Mammary epithelial cell (primary cell): ENCODE results near the gene OLFML2B.

Experiments
- CTCF ChIP-seq, 2 donors: IDR thresholded peaks in 1 of 2; conservative IDR thresholded peaks in 1 of 2; 2 replicates each; pipeline ENCODE4 v1.5.1; 2011 to 2012; ENCODE audit warnings: inconsistent platforms in 2 of 2, low read length in 2 of 2, mild to moderate bottlenecking in 2 of 2, control low read depth in 1 of 2, low read depth in 1 of 2; ENCODE audit not compliant: insufficient read depth in 1 of 2; ENCODE audit errors: extremely low read depth in 1 of 2
- EZH2 ChIP-seq: IDR thresholded peaks from 2 replicates; pipeline ENCODE4 v1.6.1; 2012; ENCODE audit warnings: low read length, inconsistent platforms, borderline replicate concordance

DNA sequence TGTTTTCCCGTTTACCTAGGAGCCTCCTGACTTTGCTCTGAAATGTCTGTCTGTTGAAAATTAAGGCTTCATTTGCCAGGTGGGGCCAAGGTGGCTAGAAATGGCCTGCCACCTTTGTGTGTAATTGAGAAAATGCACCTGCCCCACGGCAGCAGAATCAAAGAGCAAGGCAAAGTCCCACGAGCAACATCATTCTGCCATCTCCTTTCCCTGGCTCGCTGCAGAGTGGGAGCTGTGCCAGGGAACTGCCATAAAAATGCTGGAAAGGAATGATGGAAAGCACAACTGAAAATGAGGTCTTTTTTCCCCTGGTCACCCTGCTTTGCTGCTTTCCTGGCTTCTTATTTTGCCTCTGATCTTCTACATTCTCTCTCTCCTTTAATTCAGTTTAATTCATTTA lies 5.5 kb upstream of the OLFML2B start:
- no peak for TF ChIP-seq CTCF (conservative IDR thresholded peaks at IDR 0.05 in 1 of 2, IDR thresholded peaks at IDR 0.05 in 1 of 2; ENCODE audit: extremely low read depth in 1 of 2, insufficient read depth in 1 of 2, low read depth in 1 of 2, low read length in 2 of 2)
- TF ChIP-seq EZH2, result no peak
